B cell (primary cell): ENCODE measurements around the gene FMNL1. TPM values are rescaled to one million over a fixed set of nuclear protein-coding genes. Genes with fewer than 3 reads are reported as not detected.

Experiments used
- ATAC-seq: fragments of 200-7000 bp; cut with Tn5 transposase; one replicate; pipeline ENCODE4 v1.10.0; 2021; ENCODE audit warnings: low read depth, mild to moderate bottlenecking, moderate number of reproducible peaks, moderate library complexity
- CTCF ChIA-PET: fragments of 350-600 bp; sonication (Branson Sonifier 250); formaldehyde crosslinking; loops from one replicate; lab custom pipeline; 2021; ENCODE audit warnings: antibody characterized with exemption, inconsistent platforms; lab: Charles Lee
- POLR2A ChIA-PET: fragments of 350-600 bp; sonication (Branson Sonifier 250); formaldehyde crosslinking; loops from one replicate; lab custom pipeline; 2021; ENCODE audit warnings: antibody characterized with exemption; lab: Charles Lee
- DNase-seq: peaks from one replicate; pipeline ENCODE4 v3.0.0; 2013
- H2AFZ ChIP-seq: 2 replicates; pipeline ENCODE4 v1.6.1; 2012; ENCODE audit warnings: mild to moderate bottlenecking, low read depth, low read length; ENCODE audit not compliant: insufficient read depth, poor library complexity, severe bottlenecking
- H3K27ac ChIP-seq, 2 donors: 1 replicate in 1 of 2; 2 replicates in 1 of 2; pipeline ENCODE4 v1.5.1; 2012 to 2013; ENCODE audit warnings: low read length in 2 of 2, mild to moderate bottlenecking in 2 of 2, moderate library complexity in 1 of 2
- H3K27me3 ChIP-seq, 4 experiments: fragments of 200-600 bp in 1 of 4; sonication (generic) in 1 of 4; replicated peaks in 1 of 4; 1 replicate in 2 of 4; 2 replicates in 2 of 4; pipeline versions ENCODE4 v1.6.1 to v1.7.0; 2013 to 2016; ENCODE audit warnings: low read length in 3 of 4, mild to moderate bottlenecking in 2 of 4, mixed read lengths in 1 of 4, moderate library complexity in 1 of 4; ENCODE audit not compliant: insufficient read depth in 4 of 4, control insufficient read depth in 3 of 4; ENCODE audit errors: control extremely low read depth in 1 of 4
- H3K36me3 ChIP-seq, 2 experiments: replicated peaks in 1 of 2; 1 replicate in 1 of 2; 2 replicates in 1 of 2; pipeline versions ENCODE4 v1.6.1 to v1.7.1; 2013; ENCODE audit warnings: low read length in 1 of 2; ENCODE audit not compliant: insufficient read depth in 2 of 2, control insufficient read depth in 1 of 2; ENCODE audit errors: control extremely low read depth in 1 of 2, extremely low read depth in 1 of 2
- H3K4me1 ChIP-seq, 2 donors: fragments of 200-600 bp in 1 of 2; sonication (generic) in 1 of 2; 1 replicate in 1 of 2; 2 replicates in 1 of 2; pipeline versions ENCODE4 v1.5.1 to v1.6.1; 2013 to 2017; ENCODE audit warnings: low read length in 2 of 2; ENCODE audit not compliant: control insufficient read depth in 2 of 2, insufficient read depth in 2 of 2
- H3K4me2 ChIP-seq: replicated peaks from 2 replicates; pipeline ENCODE3; 2012; ENCODE audit warnings: mild to moderate bottlenecking, low read depth, low read length; ENCODE audit not compliant: poor library complexity, severe bottlenecking
- H3K4me3 ChIP-seq, 5 experiments: fragments of 200-600 bp in 1 of 5; sonication (generic) in 1 of 5; 1 replicate in 3 of 5; 2 replicates in 2 of 5; pipeline versions ENCODE4 v1.5.1 to v1.7.0; 2011 to 2016; ENCODE audit warnings: low read length in 4 of 5, mild to moderate bottlenecking in 4 of 5, low read depth in 2 of 5, control low read depth in 1 of 5, moderate library complexity in 1 of 5; ENCODE audit not compliant: insufficient read depth in 1 of 5; ENCODE audit errors: control extremely low read depth in 1 of 5, extremely low read depth in 1 of 5
- H3K79me2 ChIP-seq: fragments of 200-600 bp; sonication (generic); one replicate; pipeline ENCODE4 v1.6.0; 2016; ENCODE audit warnings: low read length; ENCODE audit not compliant: control insufficient read depth, insufficient read depth
- H3K9ac ChIP-seq: fragments of 200-600 bp; sonication (generic); 2 replicates; pipeline ENCODE4 v1.6.1; 2017; ENCODE audit warnings: mild to moderate bottlenecking, low read length, moderate library complexity
- H3K9me3 ChIP-seq, 3 donors: one replicate each; pipeline versions ENCODE4 v1.6.1 to v1.7.1; 2013; ENCODE audit warnings: low read length in 2 of 3; ENCODE audit not compliant: control insufficient read depth in 2 of 3, insufficient read depth in 1 of 3; ENCODE audit errors: control extremely low read depth in 1 of 3
- H4K20me1 ChIP-seq: 2 replicates; pipeline ENCODE4 v1.6.0; 2012; ENCODE audit warnings: mild to moderate bottlenecking, low read length; ENCODE audit not compliant: insufficient read depth, control insufficient read depth, poor library complexity, severe bottlenecking
- H3K27ac Mint-ChIP-seq: one replicate; pipeline ENCODE4 v1.8.0; 2021; ENCODE audit warnings: mixed read lengths
- H3K27me3 Mint-ChIP-seq: one replicate; pipeline ENCODE4 v1.8.0; 2021; ENCODE audit warnings: mixed read lengths
- H3K4me1 Mint-ChIP-seq: one replicate; pipeline ENCODE4 v1.8.0; 2021; ENCODE audit warnings: mixed read lengths
- H3K4me3 Mint-ChIP-seq: one replicate; pipeline ENCODE4 v1.8.0; 2021; ENCODE audit warnings: mixed read lengths
- H3K9me3 Mint-ChIP-seq: one replicate; pipeline ENCODE4 v1.8.0; 2022; ENCODE audit warnings: mixed read lengths; ENCODE audit not compliant: insufficient read depth
- CTCF ChIP-seq: fragments of 200-600 bp; IDR thresholded peaks from one replicate; pipeline ENCODE4 v1.8.0; 2022; ENCODE audit warnings: antibody characterized with exemption, mild to moderate bottlenecking
- EZH2 ChIP-seq: IDR thresholded peaks from 2 replicates; pipeline ENCODE4 v1.6.1; 2012; ENCODE audit warnings: borderline replicate concordance, low read depth, mild to moderate bottlenecking, moderate library complexity, low read length; ENCODE audit not compliant: insufficient read depth, poor library complexity, severe bottlenecking
- WGBS: methylation state at CpG from one replicate; pipeline ENCODE4 v1.1.5; 2013; ENCODE audit warnings: missing lambda C conversion rate; ENCODE audit not compliant: insufficient coverage; 5-methylcytosine and 5-hydroxymethylcytosine counted together
- intact Hi-C: fragments of 100-400 bp; cut with micrococcal nuclease; formaldehyde crosslinking; loops from one replicate; pipeline ENCODE4 v1.10.0; 2022
- polyA plus RNA-seq: library from polyadenylated mRNA; depleted of rRNA; stranded (reverse); fragments of >200 nt; gene quantifications from 2 replicates; pipeline ENCODE4 v1.2.3, GENCODE V29; 2012
- total RNA-seq, 2 donors: library from RNA; stranded (reverse); fragments of 120-200 nt in 1 of 2; gene quantifications; 1 replicate in 1 of 2; 2 replicates in 1 of 2; pipeline versions ENCODE4 v1.2.3 to v1.2.4, GENCODE V29; 2013 to 2022

FMNL1 gene
- total and polyA plus RNA-seq, 2 donors (not counting 1 experiment from before 2014, with no cell fraction given), result 386 to 663 TPM

- TF ChIP-seq CTCF (no peak), EZH2 (no peak)
- POLR2A ChIA-PET, result interaction anchor here (0.6 to 6.0 kb wide), 6 partner anchors 9 to 187 kb away, joined by 4 to 149 read pairs (median 8); no protein-coding TSS in a partner anchor
- Histone ChIP-seq H2AFZ (no peak overlapping the region), H3K27ac (peak overlapping the region; percentile 99 to 100), H3K27me3 (no peaks in the 10 kb centered on the region), H3K9ac (peak overlapping the region; percentile 97), H3K79me2 (peaks cover 63% of the 10 kb centered on the region), H3K9me3 (no peaks in the 10 kb centered on the region), H3K4me1 (peaks cover 54 to 76% of the 10 kb centered on the region in 2 donors), H3K36me3 (peaks cover 0 to 8% of the 10 kb centered on the region in 2 experiments), H4K20me1 (no peaks in the 10 kb centered on the region), H3K4me2 (peak overlapping the region; percentile 92), H3K4me3 (peak overlapping the region; percentile 62 to 96 (median 90))
- H3K27ac Mint-ChIP-seq, result peak overlapping the region; percentile 99
- intact Hi-C loops, result no loop called here
- peaks cover 72% of the 10 kb centered on the region for H3K4me1 Mint-ChIP-seq
- peak overlapping the region; percentile 100 for H3K4me3 Mint-ChIP-seq
- 6% methylated on average over 6 of the region's 8 CpGs for WGBS
- H3K27me3 Mint-ChIP-seq, result no peaks in the 10 kb centered on the region
- CTCF ChIA-PET, result interaction anchor here (0.8 to 15.7 kb wide), 7 partner anchors 16 to 171 kb away, joined by 3 to 737 read pairs (median 69); partner anchors contain the start of genes ACBD4, HEXIM1 and MAP3K14
- no peak for ATAC-seq
- no peak for DNase-seq
- H3K9me3 Mint-ChIP-seq, result no peaks in the 10 kb centered on the region
Observed at GRCh38 chr17:45222996-45223538, 1.4 kb downstream of the FMNL1 start.
